ENCODE measurements around the gene GAA. TPM values are rescaled to one million over a fixed set of nuclear protein-coding genes. Genes with fewer than 3 reads are reported as not detected.

Gene GAA
- total RNA-seq, 1 donor from 2014 or later, result 19.6 TPM

GRCh38 chr17:80114758-80115157 lies 13.4 kb downstream of the GAA start:
- peaks cover 3% of the 10 kb centered on the region for H3K9me3 Mint-ChIP-seq
- ChIA-PET POLR2A (interaction anchor here (1.2 kb wide), 1 partner anchor 13 kb away, joined by 3 read pairs; the partner anchor contains the start of gene GAA), CTCF (interaction anchor here (1.6 kb wide), 1 partner anchor 13 kb away, joined by 5 read pairs; the partner anchor contains the start of gene GAA)
- intact Hi-C loops (cut with micrococcal nuclease), result no loop called here
- no peak for DNase-seq
- H3K4me1 Mint-ChIP-seq, result peaks cover 13% of the 10 kb centered on the region
- no peak for TF ChIP-seq CTCF (IDR thresholded peaks at IDR 0.05)
- ATAC-seq (ENCODE audit: low read depth), result no peak
- H3K36me3 Mint-ChIP-seq (ENCODE audit: low read depth), result peaks cover 5% of the 10 kb centered on the region
- H3K4me3 Mint-ChIP-seq, result no peak overlapping the region
- H3K27ac Mint-ChIP-seq, result no peak overlapping the region
- no peaks in the 10 kb centered on the region for H3K27me3 Mint-ChIP-seq

- Mint-ChIP-seq H3K4me1 (peaks cover 13% of the 10 kb centered on the region), H3K36me3 (ENCODE audit: low read depth) (peaks cover 5% of the 10 kb centered on the region), H3K4me3 (no peak overlapping the region), H3K27me3 (no peaks in the 10 kb centered on the region), H3K27ac (no peak overlapping the region), H3K9me3 (peaks cover 3% of the 10 kb centered on the region)
- CTCF ChIA-PET, result interaction anchor here (1.6 kb wide), 1 partner anchor 14 kb away, joined by 5 read pairs; the partner anchor contains the start of gene GAA
- no peak for TF ChIP-seq CTCF (IDR thresholded peaks at IDR 0.05)
- POLR2A ChIA-PET, result interaction anchor here (0.6 to 1.2 kb wide), 2 partner anchors 13 to 14 kb away, joined by 3 to 5 read pairs; partner anchors contain the start of gene GAA
- intact Hi-C loops (cut with micrococcal nuclease), result no loop called here
- DNase-seq (no peak), ATAC-seq (ENCODE audit: low read depth) (no peak)
Measured at GRCh38 chr17:80115159-80115558, 13.8 kb downstream of the GAA start.

GRCh38 chr17:80116276-80116920 lies 15.0 kb downstream of the GAA start:
- TF ChIP-seq CTCF (IDR thresholded peaks at IDR 0.05), result no peak
- Mint-ChIP-seq H3K36me3 (ENCODE audit: low read depth) (peaks cover 5% of the 10 kb centered on the region), H3K4me1 (peaks cover 13% of the 10 kb centered on the region), H3K27ac (no peak overlapping the region), H3K4me3 (no peak overlapping the region), H3K27me3 (no peaks in the 10 kb centered on the region), H3K9me3 (peaks cover 3% of the 10 kb centered on the region)
- ChIA-PET POLR2A (no interaction called here), CTCF (interaction anchor here (1.2 kb wide), 1 partner anchor 15 kb away, joined by 3 read pairs; the partner anchor contains the start of gene GAA)
- intact Hi-C loops (cut with micrococcal nuclease), result no loop called here
- ATAC-seq (ENCODE audit: low read depth) (no peak), DNase-seq (no peak)

- no peak for TF ChIP-seq CTCF (IDR thresholded peaks at IDR 0.05)
- peaks cover 5% of the 10 kb centered on the region for H3K36me3 Mint-ChIP-seq (ENCODE audit: low read depth)
- H3K27me3 Mint-ChIP-seq, result no peaks in the 10 kb centered on the region
- peak; percentile 4 for DNase-seq
- H3K4me3 Mint-ChIP-seq, result no peak overlapping the region
- H3K27ac Mint-ChIP-seq, result no peak overlapping the region
- ATAC-seq (ENCODE audit: low read depth), result no peak
- CTCF ChIA-PET, result interaction anchor here (1.2 kb wide), 1 partner anchor 16 kb away, joined by 3 read pairs; the partner anchor contains the start of gene GAA
- H3K4me1 Mint-ChIP-seq, result peaks cover 13% of the 10 kb centered on the region
- POLR2A ChIA-PET, result no interaction called here
- intact Hi-C loops (cut with micrococcal nuclease), result no loop called here
- peaks cover 3% of the 10 kb centered on the region for H3K9me3 Mint-ChIP-seq
Measured at GRCh38 chr17:80116921-80117380, 15.6 kb downstream of the GAA start.

GRCh38 chr17:80117491-80118401 lies 16.4 kb downstream of the GAA start:
- no peaks in the 10 kb centered on the region for H3K27me3 Mint-ChIP-seq
- H3K4me1 Mint-ChIP-seq, result peaks cover 8% of the 10 kb centered on the region
- peaks cover 5% of the 10 kb centered on the region for H3K36me3 Mint-ChIP-seq (ENCODE audit: low read depth)
- intact Hi-C loops (cut with micrococcal nuclease), result no loop called here
- no peak for TF ChIP-seq CTCF (IDR thresholded peaks at IDR 0.05)
- peaks cover 3% of the 10 kb centered on the region for H3K9me3 Mint-ChIP-seq
- ATAC-seq (ENCODE audit: low read depth), result no peak
- DNase-seq, result peak; percentile 7
- H3K4me3 Mint-ChIP-seq, result no peak overlapping the region
- H3K27ac Mint-ChIP-seq, result no peak overlapping the region
- POLR2A ChIA-PET, result no interaction called here
- CTCF ChIA-PET, result no interaction called here

Measured in activated B cell treated with CpG ODN at 0.5 μM for 24 hours (primary cell).